SK-N-SH (cell line): Measurements from ENCODE around the gene DPH7. TPM values are rescaled to one million over a fixed set of nuclear protein-coding genes. Genes with fewer than 3 reads are reported as not detected.

Experiments
- CTCF ChIA-PET: fragments of 300-600, 350-600 bp; formaldehyde crosslinking; extraction: SDS; loops from one replicate; lab custom pipeline; 2021; lab: Yijun Ruan, JAX
- POLR2A ChIA-PET: fragments of 350-600 bp; sonication (Branson Sonifier 250); formaldehyde crosslinking; extraction: SDS; loops from one replicate; lab custom pipeline; 2020; ENCODE audit warnings: antibody characterized with exemption, inconsistent platforms; lab: Yijun Ruan, JAX
- DNase-seq: peaks from one replicate; pipeline ENCODE4 v3.0.0; 2012
- H2AFZ ChIP-seq: fragments of 200-600 bp; sonication (generic); 2 replicates; pipeline ENCODE4 v1.8.1; 2016; ENCODE audit warnings: antibody characterized with exemption, mild to moderate bottlenecking, low read depth
- H3F3A ChIP-seq: fragments of 200-600 bp; sonication (generic); replicated peaks from 2 replicates; pipeline ENCODE3; 2016; ENCODE audit warnings: antibody characterized with exemption, mild to moderate bottlenecking; ENCODE audit not compliant: insufficient read depth
- H3K27ac ChIP-seq, 2 experiments: fragments of 200-500 bp in 1 of 2; fragments of 200-600 bp in 1 of 2; sonication (Bioruptor generic) in 1 of 2; sonication (generic), shearing (Covaris generic) in 1 of 2; 2 replicates each; pipeline versions ENCODE4 v1.5.1 to v1.6.1; 2014 to 2016; ENCODE audit warnings: low read depth in 2 of 2, inconsistent platforms in 1 of 2, low read length in 1 of 2, mild to moderate bottlenecking in 1 of 2, mixed read lengths in 1 of 2
- H3K27me3 ChIP-seq: fragments of 200-600 bp; sonication (generic), shearing (Covaris generic); 2 replicates; pipeline ENCODE4 v1.6.1; 2016; ENCODE audit warnings: mixed run types; ENCODE audit not compliant: insufficient read depth
- H3K36me3 ChIP-seq, 2 experiments: fragments of 200-500 bp in 1 of 2; fragments of 200-600 bp in 1 of 2; sonication (Bioruptor generic) in 1 of 2; sonication (generic) in 1 of 2; replicated peaks in 1 of 2; 2 replicates each; pipeline versions ENCODE3 to v1.5.1; 2014 to 2016; ENCODE audit warnings: low read length in 1 of 2, mild to moderate bottlenecking in 1 of 2; ENCODE audit not compliant: insufficient read depth in 2 of 2, control insufficient read depth in 1 of 2
- H3K4me1 ChIP-seq, 2 experiments: fragments of 200-500 bp in 1 of 2; fragments of 200-600 bp in 1 of 2; sonication (Bioruptor generic) in 1 of 2; sonication (generic), shearing (Covaris generic) in 1 of 2; 2 replicates each; pipeline versions ENCODE4 v1.5.1 to v1.6.1; 2014 to 2016; ENCODE audit warnings: low read depth in 1 of 2, low read length in 1 of 2, mixed run types in 1 of 2; ENCODE audit not compliant: insufficient read depth in 2 of 2, control insufficient read depth in 1 of 2
- H3K4me2 ChIP-seq: fragments of 200-600 bp; sonication (generic), shearing (Covaris generic); 2 replicates; pipeline ENCODE4 v1.6.1; 2017; ENCODE audit warnings: mixed run types
- H3K4me3 ChIP-seq, 2 experiments: fragments of 200-500 bp in 1 of 2; fragments of 200-600 bp in 1 of 2; sonication (Bioruptor generic) in 1 of 2; sonication (generic), shearing (Covaris generic) in 1 of 2; 2 replicates each; pipeline versions ENCODE4 v1.5.1 to v1.8.1; 2014 to 2016; ENCODE audit warnings: low read depth in 2 of 2, inconsistent platforms in 1 of 2, low read length in 1 of 2, mild to moderate bottlenecking in 1 of 2, mixed read lengths in 1 of 2, moderate library complexity in 1 of 2
- H3K79me2 ChIP-seq: fragments of 200-600 bp; sonication (generic); 2 replicates; pipeline ENCODE4 v1.8.1; 2017; ENCODE audit warnings: mild to moderate bottlenecking; ENCODE audit not compliant: insufficient read depth
- H3K9ac ChIP-seq: fragments of 200-600 bp; sonication (generic); 2 replicates; pipeline ENCODE4 v1.6.1; 2017; ENCODE audit warnings: mixed run types
- H3K9me2 ChIP-seq: fragments of 200-600 bp; sonication (generic); 2 replicates; pipeline ENCODE4 v1.6.1; 2017; ENCODE audit warnings: mixed run types
- H3K9me3 ChIP-seq: fragments of 200-600 bp; sonication (generic); 2 replicates; pipeline ENCODE4 v1.6.1; 2017; ENCODE audit warnings: mixed run types, mild to moderate bottlenecking, moderate library complexity
- H4K20me1 ChIP-seq: fragments of 200-600 bp; sonication (generic); 2 replicates; pipeline ENCODE4 v1.6.1; 2017; ENCODE audit warnings: mild to moderate bottlenecking, mixed run types; ENCODE audit not compliant: insufficient read depth
- CHD2 ChIP-seq: fragments of 150-350 bp; IDR thresholded peaks from 2 replicates; pipeline ENCODE4 v1.6.1; 2018; ENCODE audit warnings: low read length; ENCODE audit not compliant: partially characterized antibody
- ELF1 ChIP-seq: IDR thresholded peaks from 2 replicates; pipeline ENCODE4 v1.4.0; 2012
- EP300 ChIP-seq, 2 experiments: IDR thresholded peaks; 2 replicates each; pipeline versions ENCODE4 v1.4.0 to v1.6.1; 2012; ENCODE audit warnings: borderline replicate concordance in 1 of 2, low read depth in 1 of 2, low read length in 1 of 2
- EZH2phosphoT487 ChIP-seq: fragments of 200-600 bp; sonication (generic); IDR thresholded peaks from 2 replicates; pipeline ENCODE4 v1.6.1; 2017; ENCODE audit warnings: low read depth, mixed run types, mild to moderate bottlenecking, antibody characterized with exemption, moderate library complexity, borderline replicate concordance
- FOSL2 ChIP-seq: IDR thresholded peaks from 2 replicates; pipeline ENCODE4 v1.4.0; 2012; ENCODE audit warnings: low read depth, mild to moderate bottlenecking, moderate library complexity, borderline replicate concordance
- FOXJ3 ChIP-seq: sonication (generic); formaldehyde crosslinking; IDR thresholded peaks from 2 replicates; pipeline ENCODE4 v1.5.1; 2020; ENCODE audit warnings: mild to moderate bottlenecking, missing genetic modification reagents
- FOXM1 ChIP-seq: IDR thresholded peaks from 2 replicates; pipeline ENCODE4 v1.4.0; 2012; ENCODE audit warnings: low read depth, mild to moderate bottlenecking
- MAX ChIP-seq: IDR thresholded peaks from 2 replicates; pipeline ENCODE4 v1.4.0; 2012; ENCODE audit warnings: low read depth
- MEF2A ChIP-seq: IDR thresholded peaks from 2 replicates; pipeline ENCODE4 v1.4.0; 2012; ENCODE audit warnings: low read depth, borderline replicate concordance
- POLR2AphosphoS5 ChIP-seq: IDR thresholded peaks from 2 replicates; pipeline ENCODE4 v1.6.1; 2012; ENCODE audit warnings: low read depth, low read length
- RCOR1 ChIP-seq: fragments of 150-350 bp; IDR thresholded peaks from 2 replicates; pipeline ENCODE4 v1.6.1; 2017; ENCODE audit warnings: antibody characterized with exemption, low read length
- REST ChIP-seq: IDR thresholded peaks from 2 replicates; pipeline ENCODE4 v1.6.1; 2012; ENCODE audit warnings: mild to moderate bottlenecking, low read depth, low read length, moderate library complexity
- RXRA ChIP-seq: IDR thresholded peaks from 2 replicates; pipeline ENCODE4 v1.4.0; 2012; ENCODE audit warnings: low read depth, mild to moderate bottlenecking, borderline replicate concordance
- SIN3A ChIP-seq: IDR thresholded peaks from 2 replicates; pipeline ENCODE4 v1.6.1; 2012; ENCODE audit warnings: low read depth, mild to moderate bottlenecking, low read length, moderate library complexity, borderline replicate concordance
- TAF1 ChIP-seq: IDR thresholded peaks from 2 replicates; pipeline ENCODE4 v1.6.1; 2012; ENCODE audit warnings: low read depth, mild to moderate bottlenecking, low read length, moderate library complexity, borderline replicate concordance
- TCF12 ChIP-seq: IDR thresholded peaks from 2 replicates; pipeline ENCODE4 v1.4.0; 2012
- TEAD4 ChIP-seq: IDR thresholded peaks from 2 replicates; pipeline ENCODE4 v1.4.0; 2012; ENCODE audit warnings: mild to moderate bottlenecking, borderline replicate concordance; ENCODE audit not compliant: insufficient read depth
- USF2 ChIP-seq: fragments of 150-350 bp; IDR thresholded peaks from 2 replicates; pipeline ENCODE4 v1.6.1; 2017; ENCODE audit warnings: antibody characterized with exemption, low read length, low read depth, borderline replicate concordance
- YY1 ChIP-seq: IDR thresholded peaks from 2 replicates; pipeline ENCODE4 v1.4.0; 2012; ENCODE audit warnings: low read depth, mild to moderate bottlenecking
- WGBS: methylation state at CpG from one replicate; pipeline ENCODE4 v1.1.6; 2017; ENCODE audit warnings: low lambda C conversion rate; 5-methylcytosine and 5-hydroxymethylcytosine counted together
- polyA plus RNA-seq, 3 experiments: library from polyadenylated mRNA; depleted of rRNA; stranded (reverse); fragments of >200 nt; gene quantifications; 2 replicates each; pipeline ENCODE4 v1.2.3, GENCODE V29; 2012

DPH7 gene
- polyA plus RNA-seq, 1 of the 3 experiments (the other 2 are of a cell fraction), result 59.9 TPM

- Histone ChIP-seq H3K9ac (no peak overlapping the region), H3K79me2 (peaks cover 47% of the 10 kb centered on the region), H3K4me3 (peak overlapping the region in 1 of 2 experiments; percentile 76; a peak in 1 of 4 replicates), H3K36me3 (no peaks in the 10 kb centered on the region), H3K4me1 (peaks cover 10 to 24% of the 10 kb centered on the region in 2 experiments; a peak in 3 of 4 replicates), H3K27ac (no peak overlapping the region), H3K9me2 (no peaks in the 10 kb centered on the region), H3F3A (peaks cover 17% of the 10 kb centered on the region), H2AFZ (no peak overlapping the region), H3K4me2 (peak overlapping the region; percentile 92), H4K20me1 (no peaks in the 10 kb centered on the region; the same call in 1 of the 2 replicates), H3K9me3 (no peaks in the 10 kb centered on the region), H3K27me3 (no peaks in the 10 kb centered on the region)
- 86% methylated on average over 15 of the region's 17 CpGs for WGBS
- TF ChIP-seq POLR2AphosphoS5, result no peak
- no peak for TF ChIP-seq YY1
- no peak for TF ChIP-seq FOXJ3
- no peak for TF ChIP-seq CHD2
- TF ChIP-seq MAX, result no peak
- no peak for TF ChIP-seq EP300 (IDR thresholded peaks at IDR 0.05; ENCODE audit: borderline replicate concordance in 1 of 2, low read depth in 1 of 2, low read length in 1 of 2)
- no peak for TF ChIP-seq USF2
- no peak for TF ChIP-seq FOSL2
- no peak for TF ChIP-seq REST
- TF ChIP-seq TCF12, result no peak
- TF ChIP-seq RXRA, result no peak
- no peak for TF ChIP-seq SIN3A
- TF ChIP-seq RCOR1, result no peak
- TF ChIP-seq FOXM1, result no peak
- TF ChIP-seq TAF1, result no peak
- TF ChIP-seq MEF2A, result no peak
- no peak for TF ChIP-seq EZH2phosphoT487
- TF ChIP-seq TEAD4, result no peak
- no peak for TF ChIP-seq ELF1
- DNase-seq, result no peak
- ChIA-PET POLR2A (interaction anchor here (1.1 kb wide), 1 partner anchor 11 kb away, joined by 4 read pairs; the partner anchor contains the start of gene EHMT1), CTCF (interaction anchor here (1.1 to 1.4 kb wide), 2 partner anchors 13 to 25 kb away, joined by 3 to 5 read pairs; no protein-coding TSS in a partner anchor)
Measured at GRCh38 chr9:137607141-137607857, 28.6 kb upstream of the DPH7 start.
